GM23248 (cell line): ENCODE measurements around the gene ALPK1.

Experiments used
- EZH2 ChIP-seq: fragments of 200-600 bp; sonication (generic); IDR thresholded peaks from 2 replicates; pipeline ENCODE4 v1.6.1; 2018; ENCODE audit warnings: antibody characterized with exemption, mild to moderate bottlenecking; ENCODE audit not compliant: insufficient read depth, poor library complexity, severe bottlenecking
- EZH2phosphoT487 ChIP-seq: fragments of 200-600 bp; sonication (generic); IDR thresholded peaks from 2 replicates; pipeline ENCODE4 v1.6.1; 2018; ENCODE audit warnings: antibody characterized with exemption, moderate library complexity, mild to moderate bottlenecking, low read depth; ENCODE audit not compliant: insufficient read depth

DNA sequence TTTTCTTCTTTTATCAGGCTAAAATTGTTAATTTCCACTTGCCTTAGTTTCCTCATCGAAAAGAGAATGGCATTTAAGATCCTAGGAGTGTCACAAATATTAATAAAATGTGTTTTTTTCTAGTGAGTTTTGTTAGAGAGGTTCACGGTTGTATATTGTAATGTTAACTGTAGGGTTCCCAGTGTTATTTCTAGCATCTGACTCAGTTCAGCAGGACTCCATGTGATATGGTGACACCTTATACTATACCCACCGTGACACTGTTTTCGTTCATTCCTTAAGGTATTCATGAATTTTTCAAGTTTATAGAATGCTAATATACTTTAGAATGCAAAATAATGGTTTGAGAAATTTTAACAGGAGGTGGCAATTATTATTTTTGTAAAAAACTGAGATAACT is 128.7 kb downstream of the ALPK1 start:
- TF ChIP-seq EZH2, result no peak
- no peak for TF ChIP-seq EZH2phosphoT487
